Gastrocnemius medialis (tissue), 4 donors: Measurements from ENCODE around the gene RNPEP. TPM values are rescaled to one million over a fixed set of nuclear protein-coding genes. Genes with fewer than 3 reads are reported as not detected.
A peak's percentile ranks its signal among the peaks of the same experiment; 100 is the strongest.
"Not testable (repeated sequence)": the region's sequence is repeated elsewhere in the genome, so short reads cannot be mapped to it uniquely, and the experiment has no call there.

Experiments
- ATAC-seq, 2 donors: fragments of 150-250 bp; one replicate each; pipeline ENCODE4 v1.9.1; 2016
- DNase-seq, 2 donors: peaks; one replicate each; pipeline ENCODE4 v3.0.0-alpha.2; 2019
- H3K27ac ChIP-seq, 4 donors: fragments of 200-600 bp; sonication (generic); 1 replicate in 1 of 4; 2 replicates in 3 of 4; pipeline ENCODE4 v1.5.1; 2016 to 2018; ENCODE audit warnings: mild to moderate bottlenecking in 2 of 4, moderate library complexity in 1 of 4
- H3K27me3 ChIP-seq, 3 donors: fragments of 200-600 bp; sonication (generic) in 2 of 3; 1 replicate in 1 of 3; 2 replicates in 2 of 3; pipeline versions ENCODE4 v1.5.1 to v1.6.0; 2016 to 2019; ENCODE audit warnings: mild to moderate bottlenecking in 1 of 3, moderate library complexity in 1 of 3
- H3K36me3 ChIP-seq, 2 donors: fragments of 200-600 bp; sonication (generic) in 1 of 2; one replicate each; pipeline ENCODE4 v1.5.1; 2017 to 2018
- H3K4me1 ChIP-seq, 2 donors: fragments of 200-600 bp; sonication (generic) in 1 of 2; one replicate each; pipeline ENCODE4 v1.5.1; 2016 to 2017; ENCODE audit warnings: mild to moderate bottlenecking in 2 of 2
- H3K4me3 ChIP-seq, 4 donors: fragments of 200-600 bp; sonication (generic) in 3 of 4; 1 replicate in 1 of 4; 2 replicates in 3 of 4; pipeline ENCODE4 v1.5.1; 2016 to 2019; ENCODE audit warnings: mild to moderate bottlenecking in 2 of 4
- H3K9me3 ChIP-seq, 3 donors: fragments of 200-600 bp; sonication (generic) in 2 of 3; 1 replicate in 1 of 3; 2 replicates in 2 of 3; pipeline ENCODE4 v1.5.1; 2016 to 2019
- POLR2A ChIP-seq, 2 donors: fragments of 450-650 bp; IDR thresholded peaks; one replicate each; pipeline ENCODE4 v1.6.1; 2017; ENCODE audit warnings: antibody characterized with exemption in 2 of 2, mild to moderate bottlenecking in 2 of 2, moderate library complexity in 2 of 2
- in situ Hi-C, 4 donors: fragments of 200-750 bp; cut with MboI; loops; one replicate each; pipeline versions ENCODE4 v1.15.0 to v1.8.0; 2017; ENCODE audit warnings: low sequenced_read_pairs in 4 of 4
- intact Hi-C: fragments of 100-400 bp; cut with DNase I; formaldehyde crosslinking; loops from one replicate; pipeline ENCODE4 v1.15.1; 2023; ENCODE audit warnings: low total_unique reads
- total RNA-seq, 4 donors: library from RNA; depleted of rRNA; stranded (reverse); fragments of >200 nt; gene quantifications; one replicate each; pipeline versions ENCODE4 v1.1.0 to v1.2.3, GENCODE V29; 2016
- TF ChIP-seq, protein P1 (sequence below), 5 experiments: fragments of 450-650 bp in 3 of 5; fragments of 200-600 bp in 2 of 5; sonication (generic) in 2 of 5; IDR thresholded peaks in 4 of 5; conservative IDR thresholded peaks in 1 of 5; 1 replicate in 4 of 5; 2 replicates in 1 of 5; pipeline ENCODE4 v1.5.1; 2016 to 2019; ENCODE audit warnings: antibody characterized with exemption in 5 of 5, mild to moderate bottlenecking in 3 of 5, moderate library complexity in 3 of 5

The RNPEP gene
- total RNA-seq, 4 donors from 2014 or later: 11.1 to 24.9 (median 21.2) TPM

DNA sequence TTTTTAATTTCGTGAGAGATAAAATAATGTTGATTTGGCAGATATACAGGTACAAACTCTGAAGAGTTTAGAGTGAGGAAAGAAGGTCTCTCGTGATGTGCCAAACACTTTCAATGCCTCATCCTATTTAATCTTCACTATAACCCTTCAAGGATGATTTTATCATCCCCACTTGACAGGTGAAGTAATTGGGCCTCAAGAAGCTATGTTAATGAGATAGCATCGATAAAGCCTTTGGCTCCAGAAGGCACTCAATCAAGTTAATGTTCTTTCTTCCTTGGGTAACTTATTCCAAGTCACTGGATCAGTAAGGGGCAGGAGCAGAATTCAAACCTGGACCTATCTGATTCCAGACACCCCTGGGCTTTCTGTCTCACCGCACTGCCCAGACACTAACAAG, 43.3 kb upstream of the RNPEP start:
- Histone ChIP-seq H3K9me3 (no peaks in the 10 kb centered on the region), H3K4me3 (peak overlapping the region in 1 of 4 donors; percentile 12), H3K27me3 (no peaks in the 10 kb centered on the region), H3K4me1 (peaks cover 25 to 45% of the 10 kb centered on the region in 2 donors), H3K27ac (peak overlapping the region; percentile 82 to 84 (median 84)), H3K36me3 (no peaks in the 10 kb centered on the region)
- intact Hi-C loops: no loop called here
- DNase-seq: no peak
- TF ChIP-seq, protein P1, sequence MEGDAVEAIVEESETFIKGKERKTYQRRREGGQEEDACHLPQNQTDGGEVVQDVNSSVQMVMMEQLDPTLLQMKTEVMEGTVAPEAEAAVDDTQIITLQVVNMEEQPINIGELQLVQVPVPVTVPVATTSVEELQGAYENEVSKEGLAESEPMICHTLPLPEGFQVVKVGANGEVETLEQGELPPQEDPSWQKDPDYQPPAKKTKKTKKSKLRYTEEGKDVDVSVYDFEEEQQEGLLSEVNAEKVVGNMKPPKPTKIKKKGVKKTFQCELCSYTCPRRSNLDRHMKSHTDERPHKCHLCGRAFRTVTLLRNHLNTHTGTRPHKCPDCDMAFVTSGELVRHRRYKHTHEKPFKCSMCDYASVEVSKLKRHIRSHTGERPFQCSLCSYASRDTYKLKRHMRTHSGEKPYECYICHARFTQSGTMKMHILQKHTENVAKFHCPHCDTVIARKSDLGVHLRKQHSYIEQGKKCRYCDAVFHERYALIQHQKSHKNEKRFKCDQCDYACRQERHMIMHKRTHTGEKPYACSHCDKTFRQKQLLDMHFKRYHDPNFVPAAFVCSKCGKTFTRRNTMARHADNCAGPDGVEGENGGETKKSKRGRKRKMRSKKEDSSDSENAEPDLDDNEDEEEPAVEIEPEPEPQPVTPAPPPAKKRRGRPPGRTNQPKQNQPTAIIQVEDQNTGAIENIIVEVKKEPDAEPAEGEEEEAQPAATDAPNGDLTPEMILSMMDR (IDR thresholded peaks at IDR 0.05 in 4 of 5, conservative IDR thresholded peaks at IDR 0.05 in 1 of 5): no peak
- no peak for TF ChIP-seq POLR2A (IDR thresholded peaks at IDR 0.05)
- ATAC-seq: no peak
- in situ Hi-C loops: no loop called here

DNA sequence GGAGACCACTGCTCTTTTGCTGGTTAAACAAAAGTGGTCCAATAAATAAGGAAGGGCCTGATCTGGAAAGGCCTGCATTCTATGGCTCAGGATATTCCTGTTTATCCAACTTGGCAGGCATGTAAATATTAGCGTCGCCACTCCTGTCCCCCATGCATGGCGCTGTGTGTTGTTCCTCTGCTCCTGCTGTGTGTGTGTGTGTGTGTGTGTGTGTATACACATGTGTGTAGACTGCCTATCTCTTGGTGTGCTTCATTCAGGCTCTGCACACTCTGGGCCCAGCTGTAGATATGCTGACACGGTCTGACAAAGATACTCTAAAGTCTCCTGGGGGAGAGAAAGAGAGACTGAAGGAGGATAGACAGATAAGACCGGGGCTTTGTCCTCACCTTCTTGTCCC, 42.9 kb upstream of the RNPEP start:
- intact Hi-C loops: no loop called here
- no peak overlapping the region for H3K4me3 ChIP-seq
- H3K27me3 ChIP-seq: no peaks in the 10 kb centered on the region
- in situ Hi-C loops: no loop called here
- peak overlapping the region; percentile 82 to 84 (median 84) for H3K27ac ChIP-seq
- peaks cover 25 to 45% of the 10 kb centered on the region in 2 donors for H3K4me1 ChIP-seq
- no peaks in the 10 kb centered on the region for H3K9me3 ChIP-seq
- DNase-seq (no peak), ATAC-seq (no peak)
- no peaks in the 10 kb centered on the region for H3K36me3 ChIP-seq
- no peak for TF ChIP-seq POLR2A (IDR thresholded peaks at IDR 0.05)
- TF ChIP-seq, protein P1 (IDR thresholded peaks at IDR 0.05 in 4 of 5, conservative IDR thresholded peaks at IDR 0.05 in 1 of 5): no peak

DNA sequence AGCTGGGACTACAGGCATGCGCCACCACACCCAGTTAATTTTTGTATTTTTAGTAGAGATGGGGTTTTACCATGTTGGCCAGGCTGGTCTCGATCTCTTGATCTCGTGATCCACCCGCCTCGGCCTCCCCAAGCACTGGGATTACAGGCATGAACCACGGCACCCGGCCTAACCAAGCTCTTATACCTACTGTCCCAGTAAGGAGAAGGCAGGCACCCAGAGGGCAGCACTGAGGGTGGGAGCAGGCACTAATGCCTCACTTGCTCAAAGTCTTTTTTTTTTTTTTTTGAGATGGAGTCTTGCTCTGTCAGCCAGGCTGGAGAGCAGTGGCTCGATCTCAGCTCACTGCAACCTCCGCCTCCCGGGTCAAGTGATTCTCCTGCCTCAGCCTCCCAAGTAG, 42.1 kb upstream of the RNPEP start:
- H3K9me3 ChIP-seq, ATAC-seq, H3K27me3 ChIP-seq, DNase-seq, in situ Hi-C loops, intact Hi-C loops, H3K36me3 ChIP-seq, H3K4me3 ChIP-seq: not testable (repeated sequence)
- peaks cover 32 to 45% of the 10 kb centered on the region in 2 donors for H3K4me1 ChIP-seq
- H3K27ac ChIP-seq: peak overlapping the region; percentile 82 to 84 (median 84)

DNA sequence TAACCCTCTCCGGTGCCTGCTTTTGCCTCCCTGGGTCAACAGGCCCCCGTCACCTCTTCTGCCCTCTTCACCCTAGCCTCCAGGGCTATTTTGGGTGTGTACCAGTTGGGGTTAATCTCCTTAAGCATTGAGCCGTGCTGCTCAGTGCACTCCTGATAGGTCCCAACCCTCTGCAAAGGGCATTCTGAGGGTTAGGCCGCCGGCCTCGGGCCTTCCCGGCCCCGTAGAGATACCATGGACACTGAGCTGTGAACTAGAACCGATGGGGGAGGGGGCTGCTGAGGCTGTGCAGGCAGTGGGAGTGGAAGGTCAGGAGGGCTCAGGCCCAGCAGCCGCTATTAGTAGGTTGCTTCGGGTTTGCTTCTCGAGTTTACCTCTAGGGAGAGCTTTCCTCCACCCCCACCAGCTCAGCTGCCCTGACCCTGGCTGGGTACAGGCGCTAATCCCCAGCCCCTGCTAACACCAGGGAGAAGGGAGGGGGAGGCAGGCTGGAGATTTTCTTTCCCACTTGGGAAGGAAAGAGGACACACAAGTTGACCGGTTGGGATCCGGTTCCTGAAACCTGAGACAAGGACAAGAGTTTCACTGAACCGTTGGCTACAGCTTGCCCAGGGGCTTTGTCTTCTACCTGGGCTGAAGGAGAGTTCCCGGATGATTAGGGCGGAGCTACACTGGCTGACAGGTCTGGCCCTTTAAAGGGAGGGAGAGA, 40.9 kb upstream of the RNPEP start:
- intact Hi-C loops: no loop called here
- Histone ChIP-seq H3K27me3 (no peaks in the 10 kb centered on the region), H3K4me3 (peak overlapping the region; percentile 23 to 62 (median 40)), H3K27ac (peak overlapping the region; percentile 82 to 84 (median 84)), H3K4me1 (peaks cover 35 to 51% of the 10 kb centered on the region in 2 donors), H3K9me3 (no peaks in the 10 kb centered on the region), H3K36me3 (no peaks in the 10 kb centered on the region)
- peak; percentile 29 to 47 for ATAC-seq
- DNase-seq: peak; percentile 18 to 54
- in situ Hi-C loops: no loop called here
- TF ChIP-seq POLR2A (IDR thresholded peaks at IDR 0.05): no peak
- TF ChIP-seq, protein P1 (IDR thresholded peaks at IDR 0.05 in 4 of 5, conservative IDR thresholded peaks at IDR 0.05 in 1 of 5): no peak

DNA sequence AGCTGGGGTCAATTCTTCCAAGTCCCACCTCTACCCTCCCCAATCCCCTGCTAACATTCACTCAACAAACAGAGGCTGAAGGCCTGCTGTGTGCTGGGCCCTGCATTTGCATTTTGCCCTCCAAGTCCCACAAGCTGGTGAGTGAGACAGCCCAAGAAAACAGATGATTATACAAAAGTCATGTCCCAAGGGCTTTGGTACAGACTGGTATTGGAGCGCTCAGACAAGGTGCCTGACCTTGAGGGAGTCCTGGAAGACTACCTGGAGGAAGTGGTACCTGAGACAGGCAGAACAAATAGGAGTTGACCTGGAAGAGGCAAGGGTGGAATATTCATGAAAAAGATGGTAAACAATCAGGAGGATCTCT, 40.3 kb upstream of the RNPEP start:
- ATAC-seq (no peak), DNase-seq (no peak)
- Histone ChIP-seq H3K4me3 (peak overlapping the region in 3 of 4 donors; percentile 40 to 62 (median 41)), H3K27me3 (no peaks in the 10 kb centered on the region), H3K9me3 (no peaks in the 10 kb centered on the region), H3K4me1 (peaks cover 40 to 55% of the 10 kb centered on the region in 2 donors), H3K36me3 (no peaks in the 10 kb centered on the region), H3K27ac (peak overlapping the region; percentile 82 to 84 (median 84))
- intact Hi-C loops (no loop called here), in situ Hi-C loops (no loop called here)
- no peak for TF ChIP-seq POLR2A (IDR thresholded peaks at IDR 0.05)
- TF ChIP-seq, protein P1 (IDR thresholded peaks at IDR 0.05 in 4 of 5, conservative IDR thresholded peaks at IDR 0.05 in 1 of 5): no peak
